HEK293T (cell line): ENCODE data around the gene UTS2R.

ENCODE experiments used
- CTCF ChIA-PET: fragments of 350-600 bp; formaldehyde crosslinking; extraction: SDS; loops from one replicate; lab custom pipeline; 2021; ENCODE audit warnings: antibody characterized with exemption, inconsistent platforms; lab: Yijun Ruan, JAX
- POLR2A ChIA-PET: fragments of 350-600 bp; formaldehyde crosslinking; extraction: SDS; loops from one replicate; lab custom pipeline; 2020; ENCODE audit warnings: antibody characterized with exemption, inconsistent platforms; lab: Yijun Ruan, JAX
- DNase-seq: peaks from one replicate; pipeline ENCODE4 v3.0.0; 2012; ENCODE audit warnings: mixed read lengths; ENCODE audit errors: extremely low spot score
- ARNT ChIP-seq: fragments of 450-650 bp; IDR thresholded peaks from 2 replicates; pipeline ENCODE4 v1.6.1; 2017; ENCODE audit warnings: mild to moderate bottlenecking
- BHLHE40 ChIP-seq: fragments of 450-650 bp; IDR thresholded peaks from 2 replicates; pipeline ENCODE4 v1.6.1; 2016; ENCODE audit warnings: mild to moderate bottlenecking, moderate library complexity, borderline replicate concordance
- CTBP1 ChIP-seq: fragments of 450-650 bp; IDR thresholded peaks from 2 replicates; pipeline ENCODE4 v1.6.1; 2016; ENCODE audit warnings: borderline replicate concordance
- ELF4 ChIP-seq: fragments of 450-650 bp; IDR thresholded peaks from 2 replicates; pipeline ENCODE4 v1.6.1; 2017; ENCODE audit warnings: antibody characterized with exemption
- FOXA1 ChIP-seq: fragments of 450-650 bp; IDR thresholded peaks from 2 replicates; pipeline ENCODE4 v1.6.1; 2016; ENCODE audit warnings: mild to moderate bottlenecking
- FOXK2 ChIP-seq: fragments of 450-650 bp; IDR thresholded peaks from 2 replicates; pipeline ENCODE4 v1.6.1; 2016; ENCODE audit warnings: mild to moderate bottlenecking
- FOXM1 ChIP-seq: fragments of 450-650 bp; IDR thresholded peaks from 2 replicates; pipeline ENCODE4 v1.6.1; 2017; ENCODE audit warnings: mild to moderate bottlenecking, borderline replicate concordance
- HDGF ChIP-seq: fragments of 450-650 bp; IDR thresholded peaks from 2 replicates; pipeline ENCODE4 v1.6.1; 2017; ENCODE audit warnings: antibody characterized with exemption, borderline replicate concordance
- L3MBTL2 ChIP-seq: fragments of 450-650 bp; conservative IDR thresholded peaks from 2 replicates; pipeline ENCODE4 v1.6.1; 2016; ENCODE audit warnings: mild to moderate bottlenecking
- LEF1 ChIP-seq: fragments of 450-650 bp; IDR thresholded peaks from 2 replicates; pipeline ENCODE4 v1.6.1; 2017; ENCODE audit warnings: mild to moderate bottlenecking, borderline replicate concordance
- NFRKB ChIP-seq: fragments of 450-650 bp; IDR thresholded peaks from 2 replicates; pipeline ENCODE4 v1.6.1; 2016; ENCODE audit warnings: mild to moderate bottlenecking, moderate library complexity
- PKNOX1 ChIP-seq: fragments of 450-650 bp; IDR thresholded peaks from 2 replicates; pipeline ENCODE4 v1.6.1; 2016
- SP1 ChIP-seq: fragments of 450-650 bp; IDR thresholded peaks from 2 replicates; pipeline ENCODE4 v1.6.1; 2017
- SUZ12 ChIP-seq: fragments of 450-650 bp; IDR thresholded peaks from 2 replicates; pipeline ENCODE4 v1.6.1; 2016; ENCODE audit warnings: mild to moderate bottlenecking
- TARDBP ChIP-seq: fragments of 450-650 bp; IDR thresholded peaks from 2 replicates; pipeline ENCODE4 v1.6.1; 2016
- ZNF384 ChIP-seq: fragments of 450-650 bp; IDR thresholded peaks from 2 replicates; pipeline ENCODE4 v1.6.1; 2016

The UTS2R gene

GRCh38 chr17:82384051-82384729 lies 12.6 kb downstream of the UTS2R start:
- ChIA-PET POLR2A (interaction anchor here (0.8 kb wide), 2 partner anchors 14 to 135 kb away, joined by 3 read pairs; partner anchors contain the start of gene FOXK2), CTCF (no interaction called here)
- DNase-seq: no peak
- TF ChIP-seq HDGF (no peak), SP1 (no peak)

DNA sequence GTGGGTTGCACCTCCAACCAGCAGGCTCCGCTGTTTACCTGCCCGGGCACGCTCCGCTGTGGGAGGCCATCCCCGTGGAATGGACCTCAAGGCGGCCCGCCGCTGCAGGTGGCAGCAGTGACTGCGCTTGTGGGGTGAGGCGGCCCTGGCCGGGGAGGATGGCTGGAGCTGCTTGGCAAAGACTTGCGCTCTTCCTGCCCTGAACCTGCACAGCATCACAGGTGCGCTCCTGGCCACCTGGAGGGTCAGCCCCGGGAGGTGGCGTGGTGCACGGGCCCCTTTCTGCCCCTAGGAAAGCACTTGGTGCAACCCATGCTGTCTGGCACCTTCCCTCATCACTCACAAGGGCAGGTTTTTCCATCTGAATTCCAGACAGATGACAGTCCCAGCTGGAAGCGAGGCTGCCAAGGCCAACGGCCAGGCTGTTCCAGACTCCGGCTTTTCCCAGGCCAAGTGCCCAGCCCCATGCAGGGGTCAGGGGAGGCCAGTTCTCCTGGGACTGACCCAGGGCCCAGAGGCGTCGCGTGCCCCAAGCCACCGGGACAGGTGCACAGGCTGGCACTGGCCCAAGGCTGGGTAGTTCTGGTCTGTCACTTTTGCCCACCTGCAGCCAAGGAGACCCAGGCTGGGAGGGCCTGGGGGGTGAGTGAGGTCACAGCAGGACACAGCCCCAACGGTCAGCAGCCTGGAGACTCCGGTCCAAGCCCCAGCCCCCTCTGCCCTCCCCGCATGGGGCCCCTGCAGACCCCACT lies 13.3 kb downstream of the UTS2R start:
- DNase-seq: no peak
- ChIA-PET CTCF (no interaction called here), POLR2A (interaction anchor here (0.8 kb wide), 1 partner anchor 134 kb away, joined by 3 read pairs; the partner anchor contains the start of gene FOXK2)
- no peak for TF ChIP-seq FOXK2
- no peak for TF ChIP-seq L3MBTL2
- TF ChIP-seq HDGF: no peak
- no peak for TF ChIP-seq ELF4

GRCh38 chr17:82385559-82386254 lies 14.1 kb downstream of the UTS2R start:
- TF ChIP-seq PKNOX1: no peak
- no peak for TF ChIP-seq HDGF
- TF ChIP-seq SUZ12: no peak
- no peak for TF ChIP-seq ARNT
- no peak for TF ChIP-seq CTBP1
- TF ChIP-seq FOXA1: no peak
- TF ChIP-seq FOXM1: no peak
- TF ChIP-seq SP1: no peak
- POLR2A ChIA-PET: no interaction called here
- no peak for DNase-seq
- CTCF ChIA-PET: no interaction called here

DNA sequence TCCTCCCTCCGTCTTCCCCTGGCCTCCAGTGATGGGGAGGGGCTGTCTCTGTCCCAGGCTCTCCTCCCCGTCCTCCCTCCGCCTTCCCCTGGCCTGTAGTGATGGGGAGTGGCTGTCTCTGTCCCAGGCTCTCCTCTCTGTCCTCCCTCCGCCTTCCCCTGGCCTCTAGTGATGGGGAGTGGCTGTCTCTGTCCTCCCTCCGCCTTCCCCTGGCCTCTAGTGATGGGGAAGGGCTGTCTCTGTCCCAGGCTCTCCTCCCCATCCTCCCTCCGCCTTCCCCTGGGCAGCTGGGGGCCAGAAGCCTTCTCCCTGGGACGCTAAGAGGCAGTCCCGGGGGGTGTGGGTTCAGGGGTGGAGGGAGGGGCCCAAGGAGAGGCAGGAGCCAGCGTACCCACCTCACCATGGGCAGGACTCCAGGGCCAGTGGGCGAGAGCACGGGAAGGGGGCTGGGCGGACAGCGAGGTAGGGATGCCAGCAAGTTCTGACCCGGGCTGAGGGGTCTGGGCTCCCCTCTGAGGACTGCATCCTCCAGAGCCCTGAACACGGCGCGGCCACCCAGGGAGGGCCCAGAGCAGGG lies 14.8 kb downstream of the UTS2R start:
- TF ChIP-seq TARDBP (no peak), HDGF (no peak), NFRKB (no peak), FOXA1 (no peak), ZNF384 (no peak), SUZ12 (no peak), SP1 (no peak), PKNOX1 (no peak), BHLHE40 (no peak), FOXK2 (no peak), ARNT (no peak), ELF4 (no peak)
- CTCF ChIA-PET: no interaction called here
- POLR2A ChIA-PET: no interaction called here
- DNase-seq: no peak

- CTCF ChIA-PET: no interaction called here
- POLR2A ChIA-PET: no interaction called here
- no peak for TF ChIP-seq PKNOX1
- DNase-seq: no peak
Measured at GRCh38 chr17:82386881-82387704, 15.5 kb downstream of the UTS2R start.

GRCh38 chr17:82387705-82388106 lies 16.1 kb downstream of the UTS2R start:
- ChIA-PET CTCF (no interaction called here), POLR2A (no interaction called here)
- TF ChIP-seq SP1 (no peak), TARDBP (no peak), LEF1 (no peak), HDGF (no peak), SUZ12 (no peak), FOXA1 (no peak), PKNOX1 (no peak), BHLHE40 (no peak), CTBP1 (no peak), ARNT (no peak), FOXK2 (no peak), ZNF384 (no peak)
- no peak for DNase-seq
